NCI-H748 (cell line): ENCODE results near the gene ANKMY1.

ENCODE experiments used
- DNase-seq: peaks from one replicate; lab custom pipeline; 2025; ENCODE audit not compliant: unreplicated experiment; lab: John Stamatoyannopoulos, UW

Gene ANKMY1, protein sequence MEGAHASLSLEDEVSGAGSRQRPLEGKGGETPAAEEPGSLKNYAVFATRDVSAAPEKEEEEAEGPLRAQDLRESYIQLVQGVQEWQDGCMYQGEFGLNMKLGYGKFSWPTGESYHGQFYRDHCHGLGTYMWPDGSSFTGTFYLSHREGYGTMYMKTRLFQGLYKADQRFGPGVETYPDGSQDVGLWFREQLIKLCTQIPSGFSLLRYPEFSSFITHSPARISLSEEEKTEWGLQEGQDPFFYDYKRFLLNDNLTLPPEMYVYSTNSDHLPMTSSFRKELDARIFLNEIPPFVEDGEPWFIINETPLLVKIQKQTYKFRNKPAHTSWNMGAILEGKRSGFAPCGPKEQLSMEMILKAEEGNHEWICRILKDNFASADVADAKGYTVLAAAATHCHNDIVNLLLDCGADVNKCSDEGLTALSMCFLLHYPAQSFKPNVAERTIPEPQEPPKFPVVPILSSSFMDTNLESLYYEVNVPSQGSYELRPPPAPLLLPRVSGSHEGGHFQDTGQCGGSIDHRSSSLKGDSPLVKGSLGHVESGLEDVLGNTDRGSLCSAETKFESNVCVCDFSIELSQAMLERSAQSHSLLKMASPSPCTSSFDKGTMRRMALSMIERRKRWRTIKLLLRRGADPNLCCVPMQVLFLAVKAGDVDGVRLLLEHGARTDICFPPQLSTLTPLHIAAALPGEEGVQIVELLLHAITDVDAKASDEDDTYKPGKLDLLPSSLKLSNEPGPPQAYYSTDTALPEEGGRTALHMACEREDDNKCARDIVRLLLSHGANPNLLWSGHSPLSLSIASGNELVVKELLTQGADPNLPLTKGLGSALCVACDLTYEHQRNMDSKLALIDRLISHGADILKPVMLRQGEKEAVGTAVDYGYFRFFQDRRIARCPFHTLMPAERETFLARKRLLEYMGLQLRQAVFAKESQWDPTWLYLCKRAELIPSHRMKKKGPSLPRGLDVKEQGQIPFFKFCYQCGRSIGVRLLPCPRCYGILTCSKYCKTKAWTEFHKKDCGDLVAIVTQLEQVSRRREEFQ

DNA sequence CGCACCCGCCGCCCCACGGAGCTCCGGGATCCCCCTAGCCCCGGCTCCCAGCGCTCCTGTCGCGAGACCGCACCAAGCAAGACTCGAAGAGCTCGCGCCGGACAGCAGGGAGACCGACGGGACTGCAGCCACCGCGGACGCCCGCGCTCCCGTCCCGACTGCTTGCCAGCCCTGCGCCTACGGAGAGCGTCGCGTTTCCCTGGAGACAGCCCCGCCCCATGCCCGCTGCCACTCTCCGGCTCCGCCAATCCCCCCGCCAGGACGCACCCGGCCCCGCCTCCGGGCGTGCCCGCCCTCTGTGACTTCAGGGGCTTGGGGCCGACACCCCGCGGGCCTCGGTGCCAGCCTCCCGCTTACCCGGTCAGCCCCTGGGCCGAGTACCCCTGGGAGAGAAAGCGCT lies at the start of gene ANKMY1:
Gene ANKMY1 (minus strand): TSS at position 181 of the 400 bp plus-strand sequence. CDS start 653 bp downstream, outside the sequence.
- peak; percentile 78 for DNase-seq

DNA sequence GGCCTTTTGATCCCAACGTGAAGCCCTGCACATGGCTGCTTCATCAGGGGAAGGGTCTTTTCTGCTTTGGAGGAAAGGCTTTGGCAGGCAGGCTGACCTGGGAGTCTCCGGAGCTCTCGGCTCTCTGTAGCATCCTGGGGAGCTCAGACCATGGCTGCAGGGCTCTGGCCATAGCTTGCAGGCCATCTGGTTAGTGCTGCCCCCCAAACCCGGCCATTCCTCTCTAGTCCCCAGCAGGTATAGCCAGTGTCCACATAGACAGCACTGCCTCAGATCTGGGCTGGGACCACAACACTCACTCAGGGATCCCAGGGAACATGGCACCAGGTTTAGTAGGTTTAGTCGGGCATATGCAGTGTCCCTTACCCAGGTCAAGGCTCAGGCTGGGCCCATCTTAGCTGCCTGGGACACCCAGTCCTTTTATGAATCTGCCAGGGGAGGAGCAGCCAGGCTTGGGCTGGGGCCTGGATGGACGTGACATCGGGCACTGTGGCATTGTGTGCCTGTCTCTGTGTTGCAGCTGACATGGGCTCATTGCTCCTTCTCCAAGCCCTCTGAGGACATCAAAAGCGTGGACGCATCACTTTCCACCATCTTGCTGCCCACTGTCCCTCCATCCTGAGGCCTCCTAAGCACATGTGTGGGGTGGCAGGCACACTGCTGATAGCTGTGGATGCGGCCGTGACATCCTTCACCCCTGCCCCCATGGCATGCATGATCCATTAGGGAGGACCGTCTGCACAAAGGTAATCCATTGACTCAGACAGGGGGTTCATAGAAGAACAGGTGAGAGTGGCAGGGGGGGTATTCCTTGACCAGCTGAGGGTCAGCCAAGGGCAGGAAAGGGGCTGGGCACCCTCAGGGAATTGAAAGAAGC lies 48.3 kb upstream of the ANKMY1 start:
- DNase-seq = no peak

- DNase-seq = no peak
These were observed 47.3 kb upstream of the ANKMY1 start for GRCh38 chr2:240604939-240605716.

DNA sequence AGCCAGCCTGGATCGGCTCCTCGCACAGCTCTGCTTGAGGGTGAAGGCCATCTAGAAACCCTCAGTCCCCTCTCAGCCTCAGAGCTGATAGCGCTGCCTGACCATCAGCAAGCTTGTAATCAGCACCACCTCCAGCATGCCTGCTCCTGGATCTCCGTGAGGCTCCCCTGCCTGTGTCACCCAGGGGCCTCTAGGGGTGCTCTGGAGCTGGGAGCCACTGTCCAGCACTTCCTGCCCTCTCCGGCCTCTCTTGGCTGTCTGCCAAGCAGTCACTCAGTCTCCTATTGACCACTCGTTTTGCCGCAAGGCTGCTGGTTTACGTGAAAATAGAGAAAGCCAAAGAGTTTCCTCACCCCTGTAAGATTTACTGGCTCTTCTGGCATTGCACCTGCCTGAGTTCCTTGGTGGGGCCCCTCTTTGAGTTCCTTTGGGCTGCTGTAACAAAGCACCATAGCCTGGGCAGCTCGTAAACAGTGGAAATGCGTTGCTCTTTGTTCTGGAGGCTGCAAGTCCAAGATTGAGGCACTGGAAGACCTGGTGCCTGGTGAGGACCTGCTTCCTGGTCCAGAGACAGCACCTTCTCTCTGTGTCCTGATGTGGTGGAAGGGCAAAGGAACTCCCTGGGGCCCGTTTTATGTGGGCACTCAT lies 46.6 kb upstream of the ANKMY1 start:
- DNase-seq = peak; percentile 74

- no peak for DNase-seq
These were observed 46.1 kb upstream of the ANKMY1 start for GRCh38 chr2:240603846-240604245.

GRCh38 chr2:240603081-240603835 lies 45.5 kb upstream of the ANKMY1 start:
- no peak for DNase-seq

DNA sequence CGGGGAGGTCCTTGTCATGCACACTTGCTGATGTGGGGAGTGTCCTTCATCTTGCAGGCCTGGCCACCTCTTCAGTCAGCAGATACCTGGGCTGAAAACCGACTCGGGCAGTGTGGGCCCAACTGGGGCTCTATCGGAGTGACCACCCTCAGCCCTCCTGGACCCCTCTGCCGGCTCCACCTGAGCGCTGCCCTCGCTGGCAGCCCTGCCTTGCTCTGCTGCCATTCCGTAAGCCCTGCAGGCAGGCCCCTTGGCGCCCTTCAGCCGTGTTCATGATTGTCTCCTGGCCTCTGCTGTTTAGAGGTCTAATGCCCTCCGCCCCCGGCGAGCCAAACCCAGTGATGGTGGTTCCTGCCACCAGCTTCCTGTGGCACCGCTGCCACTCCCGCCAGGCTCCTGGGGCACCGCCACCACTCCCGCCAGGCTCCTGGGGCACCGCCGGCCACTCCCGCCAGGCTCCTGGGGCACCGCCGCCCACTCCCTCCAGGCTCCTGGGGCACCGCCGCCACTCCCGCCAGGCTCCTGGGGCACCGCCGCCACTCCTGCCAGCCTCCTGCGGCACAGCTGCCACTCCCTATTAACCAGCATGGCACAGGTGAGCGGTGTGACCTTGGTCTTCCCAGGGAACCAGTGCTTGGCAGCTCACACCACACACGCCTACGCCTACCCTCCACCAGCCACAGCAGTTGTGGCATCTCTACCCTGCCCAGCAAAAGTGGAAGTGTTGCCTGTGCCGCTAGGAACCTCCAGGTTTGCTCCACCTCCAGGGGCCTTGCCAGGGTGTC lies 44.7 kb upstream of the ANKMY1 start:
- no peak for DNase-seq

DNA sequence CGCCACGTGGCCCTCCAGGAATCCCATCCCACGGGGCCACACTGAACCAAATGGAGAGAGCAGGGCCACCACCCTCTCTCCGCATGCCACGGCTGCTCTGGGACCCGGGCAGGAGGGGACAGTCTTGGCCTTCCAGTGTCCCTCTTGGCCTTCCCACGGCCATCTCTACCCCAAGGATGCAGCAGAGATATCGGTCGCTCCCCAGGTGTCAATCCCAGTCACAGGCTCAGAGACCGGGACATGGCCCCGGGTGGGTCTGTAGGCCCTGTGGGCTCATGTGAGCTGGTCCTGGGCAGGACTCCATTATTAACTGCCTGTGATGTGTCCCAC lies 44.0 kb upstream of the ANKMY1 start:
- no peak for DNase-seq

DNA sequence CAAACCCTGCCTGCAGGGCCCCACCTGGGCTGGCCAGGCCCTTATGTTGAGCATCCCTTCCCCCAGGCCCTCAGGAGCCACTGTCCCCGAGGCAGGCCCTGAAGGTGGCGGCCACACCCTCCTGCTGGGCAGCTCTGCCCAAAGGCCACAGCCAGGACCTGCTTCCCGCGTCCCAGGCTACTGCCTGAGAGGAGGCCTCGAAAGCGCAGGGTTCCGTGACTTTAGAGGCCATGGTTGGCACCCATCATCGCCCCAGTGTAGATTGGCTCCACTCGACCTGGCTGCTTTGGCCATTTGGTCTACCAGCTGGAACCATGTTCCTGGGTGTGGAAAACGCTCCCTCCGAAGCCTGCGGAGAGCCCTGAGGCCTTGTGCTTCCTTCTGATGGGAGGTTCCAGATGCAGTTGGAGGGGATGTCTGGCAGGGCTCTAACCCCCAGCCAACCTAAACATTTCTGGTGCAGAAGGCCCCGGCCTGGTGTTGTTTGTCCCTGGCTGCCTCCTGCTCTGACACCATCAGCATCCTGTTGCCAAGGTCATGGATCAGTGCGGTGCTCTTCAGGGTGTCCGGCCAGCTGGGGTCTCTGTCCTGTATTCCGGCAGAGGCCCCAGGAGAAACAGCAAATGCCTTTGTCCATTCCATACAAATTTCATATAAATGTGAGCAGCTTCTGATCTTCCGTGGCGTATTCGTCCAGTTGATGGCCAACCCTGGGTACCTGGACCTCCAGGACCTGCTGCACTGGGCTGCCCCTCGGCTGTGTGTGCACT lies 43.5 kb upstream of the ANKMY1 start:
- no peak for DNase-seq

DNA sequence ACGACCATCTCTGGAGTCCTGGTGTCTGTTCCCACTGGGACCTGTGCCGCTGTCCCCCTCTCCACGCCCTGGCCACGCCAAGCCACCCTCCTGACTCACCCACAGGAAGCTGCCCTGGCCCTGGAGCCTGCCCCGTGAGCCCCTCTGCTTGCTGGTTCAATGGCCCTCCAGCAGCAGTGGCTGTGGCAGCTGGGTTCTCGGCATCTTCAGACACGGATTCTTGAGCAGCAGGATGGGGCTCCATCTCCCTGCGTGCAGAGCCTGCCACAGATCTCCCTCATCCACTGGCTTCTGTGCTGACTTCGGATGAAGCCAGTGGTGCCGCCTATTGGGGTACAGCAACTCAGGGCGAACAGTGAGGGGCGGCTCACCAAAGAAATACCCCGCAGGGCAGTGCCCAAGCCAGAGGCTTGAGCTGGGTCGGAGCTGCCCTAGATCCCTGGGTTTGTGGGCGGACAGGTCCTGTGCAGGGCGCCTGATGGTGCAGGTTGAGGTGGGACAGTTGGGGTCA lies 42.7 kb upstream of the ANKMY1 start:
- no peak for DNase-seq

GRCh38 chr2:240599141-240599583 lies 41.4 kb upstream of the ANKMY1 start:
- no peak for DNase-seq

DNA sequence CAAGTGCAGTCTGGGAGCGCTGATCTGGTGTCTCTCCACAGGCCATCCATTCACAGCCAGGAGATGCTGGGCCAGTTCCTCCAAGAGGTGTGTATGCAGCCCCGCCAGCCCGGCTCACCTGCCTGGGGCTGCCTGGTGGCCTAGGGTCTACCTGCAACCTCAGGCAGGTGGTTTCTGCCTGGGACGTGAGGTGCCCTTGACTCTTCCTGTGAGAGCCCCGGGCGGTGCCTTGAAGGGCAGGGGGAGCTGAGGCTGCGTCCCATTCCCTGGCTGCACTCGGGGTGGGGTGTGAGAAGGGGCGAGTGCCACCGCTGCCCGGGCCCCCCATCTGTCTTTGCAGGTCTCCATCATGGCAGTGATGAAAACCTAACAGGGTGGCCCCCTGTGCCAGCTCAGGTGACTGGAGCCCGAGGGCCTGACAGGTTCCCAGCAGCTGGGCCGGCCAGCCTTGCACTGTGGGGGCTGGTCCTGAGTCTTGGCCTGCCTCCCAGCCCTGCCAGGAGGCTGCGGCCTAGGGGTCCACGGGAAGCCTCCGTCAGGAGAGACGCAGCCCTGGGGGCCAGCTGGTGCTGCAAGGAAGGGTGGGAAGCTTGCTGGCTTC lies 40.6 kb upstream of the ANKMY1 start:
- no peak for DNase-seq

GRCh38 chr2:240597419-240598181 lies 39.8 kb upstream of the ANKMY1 start:
- no peak for DNase-seq

DNA sequence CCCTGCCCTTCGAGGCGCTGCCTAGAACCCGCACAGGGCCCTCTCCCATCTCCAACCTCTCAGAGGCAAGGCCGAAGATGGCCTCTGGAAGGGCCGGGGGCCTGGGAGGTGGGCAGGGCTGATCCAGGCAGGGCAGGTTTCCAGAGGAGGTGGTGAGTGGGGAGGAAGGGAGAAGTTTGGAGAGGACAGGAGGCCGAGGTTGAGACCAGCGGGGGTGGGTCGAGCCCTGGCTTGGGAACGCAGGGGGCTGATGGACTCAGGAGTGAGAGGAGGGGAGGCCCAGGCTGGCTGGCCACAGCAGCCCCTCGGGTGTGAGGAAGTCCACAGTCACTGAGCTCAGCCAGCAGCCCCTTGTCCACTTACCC lies 39.2 kb upstream of the ANKMY1 start:
- no peak for DNase-seq

- DNase-seq = no peak
These were observed 38.7 kb upstream of the ANKMY1 start for GRCh38 chr2:240596491-240596931.

- DNase-seq = no peak
These were observed 38.3 kb upstream of the ANKMY1 start for GRCh38 chr2:240596080-240596460.
